SIG-M5 treated with dmso at 0.1 percent for 504 hours (cell line): ENCODE results near the gene PINLYP.

Experiments
- DNase-seq: peaks from one replicate; lab custom pipeline; 2025; ENCODE audit not compliant: unreplicated experiment; lab: John Stamatoyannopoulos, UW

The PINLYP gene

GRCh38 chr19:43628646-43629326 is 53.2 kb downstream of the PINLYP start:
- DNase-seq, result no peak

GRCh38 chr19:43631491-43631890 is 55.9 kb downstream of the PINLYP start:
- no peak for DNase-seq
